ENCODE data around the gene HDAC4. TPM values are rescaled to one million over a fixed set of nuclear protein-coding genes. Genes with fewer than 3 reads are reported as not detected.

Gene HDAC4
- total and polyA plus RNA-seq, 2 donors from 2014 or later = 2.2 to 56.8 TPM

GRCh38 chr2:239165206-239165831 is 235.5 kb downstream of the HDAC4 start:
- TF ChIP-seq CTCF (IDR thresholded peaks at IDR 0.05; ENCODE audit: borderline replicate concordance, extremely low read depth, insufficient read depth) = no peak
- H3K27ac ChIP-seq (ENCODE audit: low read depth in 2 of 2, low read length in 2 of 2) = no peak overlapping the region
- no peak overlapping the region for H3K9ac ChIP-seq (ENCODE audit: low read length in 3 of 3)
- DNase-seq (peak in 1 of 5 donors; percentile 46), FAIRE-seq (no peak)
- no peaks in the 10 kb centered on the region for H3K4me1 ChIP-seq (ENCODE audit: control insufficient read depth in 2 of 3, insufficient read depth in 2 of 3, low read depth in 1 of 3, low read length in 3 of 3)
- H3K4me3 ChIP-seq (ENCODE audit: low read length in 3 of 3) = no peak overlapping the region
- peaks cover 0 to 16% (median 4%) of the 10 kb centered on the region in 3 donors for H3K36me3 ChIP-seq (ENCODE audit: control insufficient read depth in 2 of 3, insufficient read depth in 3 of 3, low read length in 3 of 3)
- H3K9me3 ChIP-seq (ENCODE audit: control insufficient read depth in 2 of 3, insufficient read depth in 1 of 3, low read length in 3 of 3) = no peaks in the 10 kb centered on the region
- H3K27me3 ChIP-seq (ENCODE audit: control insufficient read depth, insufficient read depth, low read length) = no peaks in the 10 kb centered on the region
- intact Hi-C loops (cut with DNase I) = no loop called here

- Histone ChIP-seq H3K4me1 (ENCODE audit: control insufficient read depth in 2 of 3, insufficient read depth in 2 of 3, low read depth in 1 of 3, low read length in 3 of 3) (no peaks in the 10 kb centered on the region), H3K36me3 (ENCODE audit: control insufficient read depth in 2 of 3, insufficient read depth in 3 of 3, low read length in 3 of 3) (peaks cover 0 to 16% (median 4%) of the 10 kb centered on the region in 3 donors), H3K9ac (ENCODE audit: low read length in 3 of 3) (no peak overlapping the region), H3K9me3 (ENCODE audit: control insufficient read depth in 2 of 3, insufficient read depth in 1 of 3, low read length in 3 of 3) (no peaks in the 10 kb centered on the region), H3K27me3 (ENCODE audit: control insufficient read depth, insufficient read depth, low read length) (no peaks in the 10 kb centered on the region), H3K27ac (ENCODE audit: low read depth in 2 of 2, low read length in 2 of 2) (no peak overlapping the region), H3K4me3 (ENCODE audit: low read length in 3 of 3) (no peak overlapping the region)
- intact Hi-C loops (cut with DNase I) = no loop called here
- DNase-seq = peak in 1 of 5 donors; percentile 66
- no peak for TF ChIP-seq CTCF (IDR thresholded peaks at IDR 0.05; ENCODE audit: borderline replicate concordance, extremely low read depth, insufficient read depth)
- no peak for FAIRE-seq
Observed at GRCh38 chr2:239164335-239164871, 236.4 kb downstream of the HDAC4 start.

- FAIRE-seq = no peak
- H3K9ac ChIP-seq (ENCODE audit: low read length in 3 of 3) = no peak overlapping the region
- no peaks in the 10 kb centered on the region for H3K4me1 ChIP-seq (ENCODE audit: control insufficient read depth in 2 of 3, insufficient read depth in 2 of 3, low read depth in 1 of 3, low read length in 3 of 3)
- peaks cover 0 to 16% (median 4%) of the 10 kb centered on the region in 3 donors for H3K36me3 ChIP-seq (ENCODE audit: control insufficient read depth in 2 of 3, insufficient read depth in 3 of 3, low read length in 3 of 3)
- H3K4me3 ChIP-seq (ENCODE audit: low read length in 3 of 3) = no peak overlapping the region
- no peak for TF ChIP-seq CTCF (IDR thresholded peaks at IDR 0.05; ENCODE audit: borderline replicate concordance, extremely low read depth, insufficient read depth)
- H3K27ac ChIP-seq (ENCODE audit: low read depth in 2 of 2, low read length in 2 of 2) = no peak overlapping the region
- intact Hi-C loops (cut with DNase I) = no loop called here
- DNase-seq = peak in 1 of 5 donors; percentile 51
- no peaks in the 10 kb centered on the region for H3K27me3 ChIP-seq (ENCODE audit: control insufficient read depth, insufficient read depth, low read length)
- H3K9me3 ChIP-seq (ENCODE audit: control insufficient read depth in 2 of 3, insufficient read depth in 1 of 3, low read length in 3 of 3) = no peaks in the 10 kb centered on the region
Observed at GRCh38 chr2:239163688-239164334, 237.0 kb downstream of the HDAC4 start.
